Measurements from ENCODE around the gene FKBP5.

DNA sequence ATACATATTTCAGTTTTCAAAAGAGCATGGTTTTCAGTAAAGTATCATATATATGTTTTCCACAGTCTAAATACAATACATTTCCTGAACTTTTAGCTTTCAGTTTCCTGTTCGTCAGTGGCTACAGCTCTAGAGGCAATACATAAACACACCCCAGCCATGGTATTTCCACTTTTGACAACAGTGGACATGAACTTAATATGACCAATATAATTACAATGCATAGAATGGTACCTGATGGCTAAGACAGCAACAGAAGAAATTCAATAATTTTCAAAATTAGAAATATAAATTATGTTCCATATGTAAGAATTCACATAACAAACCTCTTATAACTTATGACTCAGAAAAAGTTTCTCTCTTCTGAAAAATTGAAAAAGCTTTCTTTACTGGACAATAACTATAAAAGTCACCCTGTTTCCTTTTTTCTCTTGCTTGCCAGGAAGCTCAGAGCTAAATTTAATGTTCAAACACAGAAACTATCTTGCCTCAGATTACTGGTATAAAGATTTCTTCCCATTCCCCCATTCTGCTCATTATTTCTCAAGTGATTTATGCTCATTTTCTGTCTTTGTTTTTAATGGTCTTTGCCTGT is 19.2 kb downstream of the FKBP5 start:
- TF ChIP-seq, protein P1, sequence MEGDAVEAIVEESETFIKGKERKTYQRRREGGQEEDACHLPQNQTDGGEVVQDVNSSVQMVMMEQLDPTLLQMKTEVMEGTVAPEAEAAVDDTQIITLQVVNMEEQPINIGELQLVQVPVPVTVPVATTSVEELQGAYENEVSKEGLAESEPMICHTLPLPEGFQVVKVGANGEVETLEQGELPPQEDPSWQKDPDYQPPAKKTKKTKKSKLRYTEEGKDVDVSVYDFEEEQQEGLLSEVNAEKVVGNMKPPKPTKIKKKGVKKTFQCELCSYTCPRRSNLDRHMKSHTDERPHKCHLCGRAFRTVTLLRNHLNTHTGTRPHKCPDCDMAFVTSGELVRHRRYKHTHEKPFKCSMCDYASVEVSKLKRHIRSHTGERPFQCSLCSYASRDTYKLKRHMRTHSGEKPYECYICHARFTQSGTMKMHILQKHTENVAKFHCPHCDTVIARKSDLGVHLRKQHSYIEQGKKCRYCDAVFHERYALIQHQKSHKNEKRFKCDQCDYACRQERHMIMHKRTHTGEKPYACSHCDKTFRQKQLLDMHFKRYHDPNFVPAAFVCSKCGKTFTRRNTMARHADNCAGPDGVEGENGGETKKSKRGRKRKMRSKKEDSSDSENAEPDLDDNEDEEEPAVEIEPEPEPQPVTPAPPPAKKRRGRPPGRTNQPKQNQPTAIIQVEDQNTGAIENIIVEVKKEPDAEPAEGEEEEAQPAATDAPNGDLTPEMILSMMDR (IDR thresholded peaks at IDR 0.05): no peak
- no peak for TF ChIP-seq POLR2A (IDR thresholded peaks at IDR 0.05)

Data from gastroesophageal sphincter (tissue), 3 donors.